Liver (tissue), 9 donors: Measurements from ENCODE around the gene ACER2. TPM values are rescaled to one million over a fixed set of nuclear protein-coding genes. Genes with fewer than 3 reads are reported as not detected.
A peak's percentile ranks its signal among the peaks of the same experiment; 100 is the strongest.

Experiments used
- DNase-seq: peaks from one replicate; pipeline ENCODE4 v3.0.0-alpha.2; 2017; ENCODE audit warnings: low spot score
- H3K27ac ChIP-seq, 2 donors: one replicate each; pipeline ENCODE4 v1.7.0; 2013; ENCODE audit warnings: inconsistent platforms in 2 of 2, low read length in 2 of 2, control low read depth in 1 of 2, low read depth in 1 of 2, mild to moderate bottlenecking in 1 of 2
- H3K27me3 ChIP-seq, 4 donors: one replicate each; pipeline versions ENCODE4 v1.6.1 to v1.7.0; 2013; ENCODE audit warnings: low read length in 3 of 4, inconsistent platforms in 1 of 4, mild to moderate bottlenecking in 1 of 4, moderate library complexity in 1 of 4; ENCODE audit not compliant: control insufficient read depth in 4 of 4, insufficient read depth in 4 of 4
- H3K36me3 ChIP-seq, 4 donors: one replicate each; pipeline versions ENCODE4 v1.6.1 to v1.7.0; 2013; ENCODE audit warnings: low read length in 3 of 4, mild to moderate bottlenecking in 3 of 4, low read depth in 1 of 4, moderate library complexity in 1 of 4; ENCODE audit not compliant: control insufficient read depth in 4 of 4, insufficient read depth in 3 of 4
- H3K4me1 ChIP-seq, 4 donors: one replicate each; pipeline versions ENCODE4 v1.6.1 to v1.7.0; 2013; ENCODE audit warnings: low read length in 3 of 4, mild to moderate bottlenecking in 3 of 4, moderate library complexity in 1 of 4; ENCODE audit not compliant: control insufficient read depth in 4 of 4, insufficient read depth in 4 of 4
- H3K4me3 ChIP-seq, 3 donors: one replicate each; pipeline versions ENCODE4 v1.6.1 to v1.7.0; 2013; ENCODE audit warnings: low read length in 3 of 3, control low read depth in 1 of 3, low read depth in 1 of 3, mild to moderate bottlenecking in 1 of 3
- H3K9ac ChIP-seq, 2 donors: one replicate each; pipeline ENCODE4 v1.7.0; 2013; ENCODE audit warnings: low read length in 2 of 2, mild to moderate bottlenecking in 2 of 2, moderate library complexity in 2 of 2, control low read depth in 1 of 2, low read depth in 1 of 2
- H3K9me3 ChIP-seq, 4 donors: one replicate each; pipeline versions ENCODE4 v1.6.1 to v1.7.0; 2013; ENCODE audit warnings: low read length in 3 of 4; ENCODE audit not compliant: control insufficient read depth in 4 of 4
- CTCF ChIP-seq: fragments of 150-350 bp; IDR thresholded peaks from 2 replicates; pipeline ENCODE4 v1.5.1; 2017; ENCODE audit warnings: improper control_type of control experiment, low read depth, low read length; ENCODE audit not compliant: missing input control
- EGR1 ChIP-seq, 2 donors: IDR thresholded peaks; 2 replicates each; pipeline ENCODE4 v1.6.1; 2016 to 2018; ENCODE audit warnings: antibody characterized with exemption in 2 of 2, low read depth in 2 of 2
- FOXA1 ChIP-seq: IDR thresholded peaks from 2 replicates; pipeline ENCODE4 v1.6.1; 2016; ENCODE audit warnings: antibody characterized with exemption
- FOXA2 ChIP-seq: IDR thresholded peaks from 2 replicates; pipeline ENCODE4 v1.6.1; 2016; ENCODE audit warnings: antibody characterized with exemption
- GABPA ChIP-seq, 2 donors: IDR thresholded peaks in 1 of 2; conservative IDR thresholded peaks in 1 of 2; 2 replicates each; pipeline ENCODE4 v1.6.1; 2016; ENCODE audit warnings: antibody characterized with exemption in 2 of 2, mild to moderate bottlenecking in 1 of 2, moderate library complexity in 1 of 2
- HNF4A ChIP-seq, 2 donors: conservative IDR thresholded peaks; 2 replicates each; pipeline ENCODE4 v1.6.1; 2016; ENCODE audit warnings: antibody characterized with exemption in 2 of 2, mild to moderate bottlenecking in 2 of 2
- HNF4G ChIP-seq: IDR thresholded peaks from 2 replicates; pipeline ENCODE4 v1.6.1; 2016; ENCODE audit warnings: antibody characterized with exemption
- JUND ChIP-seq, 2 donors: IDR thresholded peaks; 2 replicates each; pipeline ENCODE4 v1.6.1; 2016; ENCODE audit warnings: antibody characterized with exemption in 2 of 2
- MAX ChIP-seq: IDR thresholded peaks from 2 replicates; pipeline ENCODE4 v1.6.1; 2016; ENCODE audit warnings: antibody characterized with exemption
- NR2F2 ChIP-seq: IDR thresholded peaks from 2 replicates; pipeline ENCODE4 v1.6.1; 2016; ENCODE audit warnings: antibody characterized with exemption
- RAD21 ChIP-seq, 2 donors: IDR thresholded peaks; 2 replicates each; pipeline ENCODE4 v1.6.1; 2016; ENCODE audit warnings: antibody characterized with exemption in 2 of 2, mild to moderate bottlenecking in 2 of 2
- REST ChIP-seq: IDR thresholded peaks from 2 replicates; pipeline ENCODE4 v1.6.1; 2016; ENCODE audit warnings: antibody characterized with exemption, mild to moderate bottlenecking
- RXRA ChIP-seq, 2 donors: IDR thresholded peaks; 2 replicates each; pipeline ENCODE4 v1.6.1; 2017 to 2018; ENCODE audit warnings: antibody characterized with exemption in 2 of 2, mild to moderate bottlenecking in 1 of 2
- SP1 ChIP-seq: IDR thresholded peaks from 2 replicates; pipeline ENCODE4 v1.6.1; 2018; ENCODE audit warnings: antibody characterized with exemption, mild to moderate bottlenecking
- TAF1 ChIP-seq: conservative IDR thresholded peaks from 2 replicates; pipeline ENCODE4 v1.6.1; 2016; ENCODE audit warnings: antibody characterized with exemption, mild to moderate bottlenecking
- YY1 ChIP-seq: IDR thresholded peaks from 2 replicates; pipeline ENCODE4 v1.6.1; 2016; ENCODE audit warnings: antibody characterized with exemption, mild to moderate bottlenecking
- WGBS: extraction: QIAGEN DNeasy Blood & Tissue Kit; methylation state at CpG from one replicate; pipeline ENCODE4 v1.1.7; 2013; 5-methylcytosine and 5-hydroxymethylcytosine counted together
- polyA plus RNA-seq, 2 donors: library from polyadenylated mRNA; stranded (reverse) in 1 of 2; unstranded in 1 of 2; fragments of 200-250 nt in 1 of 2; fragments of >200 nt in 1 of 2; fragmentation: Nextera tagmentation in 1 of 2; extraction: Ambion mirVana in 1 of 2; gene quantifications; one replicate each; pipeline versions ENCODE4 v1.2.1 to v1.2.3, GENCODE V29; 2013 to 2015
- total RNA-seq, 2 donors: library from RNA; depleted of rRNA; stranded (reverse); fragments of >200 nt; gene quantifications; one replicate each; pipeline ENCODE4 v1.2.3, GENCODE V29; 2014
- TF ChIP-seq, protein P1 (sequence below): IDR thresholded peaks from 2 replicates; pipeline ENCODE4 v1.6.1; 2016; ENCODE audit warnings: antibody characterized with exemption
- donor health status: healthy.
- donor health status: healthy.
- donor health status: healthy.
- donor health status: healthy.
- donor health status: healthy.

ACER2 gene
- total and polyA plus RNA-seq, 4 donors = 0.47 to 4.0 (median 1.9) TPM

DNA sequence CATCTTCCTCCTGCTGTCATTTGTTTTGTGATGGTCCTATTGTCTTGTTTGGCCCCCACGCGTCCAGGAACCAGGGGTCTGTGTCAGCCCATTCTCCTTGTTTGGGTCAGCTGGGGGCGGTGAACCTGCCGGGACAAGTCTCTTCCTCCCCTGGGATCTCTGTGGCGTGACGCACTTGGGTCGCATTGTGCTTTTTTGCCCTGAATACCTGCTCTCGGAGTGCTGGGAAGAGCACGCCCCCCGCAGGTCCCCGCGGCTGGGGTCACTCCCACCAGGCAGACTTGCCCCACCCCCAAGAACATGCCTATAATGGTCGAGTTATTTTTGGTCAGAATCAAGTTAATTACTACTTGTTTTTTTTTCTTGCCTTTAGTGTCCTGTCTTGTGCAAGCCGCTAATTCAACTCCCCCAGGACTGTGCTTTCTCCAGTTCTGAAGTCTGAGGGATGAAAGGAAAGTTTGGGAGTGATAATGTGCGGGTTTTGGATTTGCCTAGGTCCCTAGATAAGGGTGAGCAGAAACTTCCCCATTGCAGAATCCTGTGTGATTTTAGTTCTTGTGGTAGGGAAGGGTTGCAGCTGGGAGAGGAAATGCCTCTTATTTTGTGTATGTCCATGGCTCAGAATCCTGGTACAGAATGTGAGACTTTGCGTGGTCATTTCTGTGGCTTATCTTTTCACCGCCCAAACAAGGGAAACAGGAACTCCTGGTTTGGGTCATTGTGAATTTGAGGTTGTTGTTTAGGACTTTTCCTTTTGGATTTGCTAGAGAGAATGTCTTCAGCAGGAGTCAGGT is 789 bp downstream of the ACER2 start:
- peak overlapping the region; percentile 71 to 95 (median 90) for H3K4me3 ChIP-seq
- DNase-seq = no peak
- peaks cover 0 to 16% (median 11%) of the 10 kb centered on the region in 4 donors for H3K4me1 ChIP-seq
- H3K9ac ChIP-seq = peak overlapping the region; percentile 76 to 88
- 6% methylated on average over 17 of the region's 17 CpGs for WGBS
- H3K36me3 ChIP-seq = peaks cover 0 to 2% (median 0%) of the 10 kb centered on the region in 4 donors
- TF ChIP-seq EGR1 (IDR thresholded peaks at IDR 0.05; ENCODE audit: low read depth in 2 of 2) (no peak), NR2F2 (no peak), FOXA1 (no peak), MAX (no peak), TAF1 (no peak), GABPA (IDR thresholded peaks at IDR 0.05 in 1 of 2, conservative IDR thresholded peaks at IDR 0.05 in 1 of 2) (no peak), FOXA2 (no peak), CTCF (no peak), RXRA (IDR thresholded peaks at IDR 0.05) (no peak), RAD21 (IDR thresholded peaks at IDR 0.05) (no peak)
- no peaks in the 10 kb centered on the region for H3K9me3 ChIP-seq
- H3K27me3 ChIP-seq = no peaks in the 10 kb centered on the region
- peak overlapping the region; percentile 76 to 80 for H3K27ac ChIP-seq

- TF ChIP-seq JUND (IDR thresholded peaks at IDR 0.05) (no peak), NR2F2 (no peak), YY1 (no peak), HNF4G (no peak), RXRA (IDR thresholded peaks at IDR 0.05) (no peak), RAD21 (IDR thresholded peaks at IDR 0.05) (no peak)
- Histone ChIP-seq H3K4me3 (no peak overlapping the region), H3K9me3 (no peaks in the 10 kb centered on the region), H3K9ac (no peak overlapping the region), H3K27me3 (no peaks in the 10 kb centered on the region), H3K27ac (no peak overlapping the region), H3K4me1 (peaks cover 0 to 16% (median 11%) of the 10 kb centered on the region in 4 donors), H3K36me3 (peaks cover 0 to 2% (median 0%) of the 10 kb centered on the region in 4 donors)
- WGBS = 97% methylated on average over 2 of the region's 2 CpGs
- DNase-seq = no peak
These were observed 1.3 kb downstream of the ACER2 start for GRCh38 chr9:19410195-19410503.

- peaks cover 0 to 16% (median 11%) of the 10 kb centered on the region in 4 donors for H3K4me1 ChIP-seq
- no peaks in the 10 kb centered on the region for H3K9me3 ChIP-seq
- H3K27ac ChIP-seq = no peak overlapping the region
- no peak overlapping the region for H3K9ac ChIP-seq
- no peak overlapping the region for H3K4me3 ChIP-seq
- peaks cover 0 to 2% (median 0%) of the 10 kb centered on the region in 4 donors for H3K36me3 ChIP-seq
- WGBS = 99% methylated on average over 2 of the region's 2 CpGs
- H3K27me3 ChIP-seq = no peaks in the 10 kb centered on the region
- DNase-seq = no peak
- TF ChIP-seq RXRA (IDR thresholded peaks at IDR 0.05) (no peak), FOXA2 (no peak), CTCF (no peak), HNF4A (conservative IDR thresholded peaks at IDR 0.05) (no peak), GABPA (IDR thresholded peaks at IDR 0.05 in 1 of 2, conservative IDR thresholded peaks at IDR 0.05 in 1 of 2) (no peak), SP1 (no peak), YY1 (no peak), NR2F2 (no peak), RAD21 (IDR thresholded peaks at IDR 0.05) (no peak), REST (no peak), JUND (IDR thresholded peaks at IDR 0.05) (no peak)
- TF ChIP-seq, protein P1, sequence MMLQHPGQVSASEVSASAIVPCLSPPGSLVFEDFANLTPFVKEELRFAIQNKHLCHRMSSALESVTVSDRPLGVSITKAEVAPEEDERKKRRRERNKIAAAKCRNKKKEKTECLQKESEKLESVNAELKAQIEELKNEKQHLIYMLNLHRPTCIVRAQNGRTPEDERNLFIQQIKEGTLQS = no peak
These were observed 1.8 kb downstream of the ACER2 start for GRCh38 chr9:19410594-19410993.
